HG03159 (cell line): ENCODE results near the gene HIPK3.

ENCODE experiments used
- ATAC-seq: cut with Tn5 transposase; IDR thresholded peaks from one replicate; pipeline ENCODE4 v1.9.1; 2021; ENCODE audit warnings: mild to moderate bottlenecking, moderate library complexity; ENCODE audit not compliant: unreplicated experiment

HIPK3 gene

DNA sequence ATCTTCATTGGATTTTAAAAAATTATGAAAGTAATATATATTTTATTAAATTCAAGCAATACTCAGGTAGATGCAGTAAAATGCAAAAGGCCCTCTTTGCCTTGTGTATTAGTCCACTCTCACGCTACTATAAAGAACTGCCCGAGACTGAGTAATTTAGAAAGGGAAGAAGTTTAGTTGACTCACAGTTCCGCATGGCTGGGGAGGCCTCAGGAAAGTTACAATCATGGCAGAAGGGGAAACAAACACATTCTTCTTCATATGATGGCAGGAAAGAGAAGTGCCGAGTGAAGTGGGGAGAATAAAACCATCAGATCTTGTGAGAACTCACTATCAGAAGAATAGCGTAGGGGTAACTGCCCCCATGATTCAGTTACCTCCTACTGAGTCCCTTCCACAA is 130.8 kb downstream of the HIPK3 start:
- ATAC-seq = no peak

DNA sequence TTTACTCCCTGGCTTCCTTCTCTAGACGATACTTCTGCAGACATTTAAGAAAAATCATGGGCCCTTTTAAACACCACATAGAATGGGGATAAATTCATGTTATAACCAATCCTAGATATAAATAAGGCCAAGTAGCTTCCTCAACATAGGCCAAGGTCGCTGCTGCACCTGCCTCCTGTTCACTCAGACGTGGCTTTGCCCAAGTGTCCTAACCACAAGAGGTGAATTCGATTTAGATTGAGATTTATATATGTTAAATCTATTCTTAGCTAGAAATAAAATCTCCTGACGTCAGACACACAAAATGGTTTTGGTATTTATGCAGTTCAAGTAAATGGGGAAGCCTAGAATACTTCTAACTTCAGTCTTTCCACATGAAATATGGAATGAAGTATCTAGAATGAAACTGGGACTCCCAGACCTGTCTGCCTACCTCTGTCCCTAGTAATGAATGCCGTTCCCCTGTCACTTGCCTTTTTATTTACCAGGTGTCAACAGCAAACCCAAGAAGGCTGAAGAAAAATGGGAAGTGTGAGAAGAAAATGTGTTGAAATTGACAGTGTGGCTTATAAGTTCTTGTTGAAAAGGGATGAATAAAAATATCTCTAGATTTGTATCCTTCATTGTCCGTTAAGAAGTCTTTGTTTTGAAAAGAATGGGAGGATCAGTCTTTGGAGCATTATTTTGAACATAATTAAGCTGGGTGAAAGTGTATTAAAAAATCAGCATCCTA is 131.8 kb downstream of the HIPK3 start:
- ATAC-seq = no peak

DNA sequence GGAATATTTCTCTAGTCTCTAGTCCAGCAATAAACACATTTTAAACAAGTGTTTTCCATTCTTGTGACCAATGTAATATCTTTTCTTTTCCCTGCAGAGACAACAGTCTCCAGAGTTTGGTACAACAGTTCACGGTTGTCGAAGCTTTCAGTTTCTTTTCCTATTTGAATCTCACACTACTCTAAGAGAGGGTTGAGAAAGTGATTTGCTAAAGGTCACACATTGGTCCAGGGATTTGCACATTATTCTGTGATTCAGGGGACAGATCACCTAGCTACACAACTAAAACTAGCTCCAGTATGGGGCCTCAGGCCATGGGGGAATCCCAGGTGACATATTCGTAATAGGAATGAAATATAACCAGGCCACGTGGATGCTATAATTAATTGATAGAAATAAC is 132.5 kb downstream of the HIPK3 start:
- peak; percentile 78 for ATAC-seq

DNA sequence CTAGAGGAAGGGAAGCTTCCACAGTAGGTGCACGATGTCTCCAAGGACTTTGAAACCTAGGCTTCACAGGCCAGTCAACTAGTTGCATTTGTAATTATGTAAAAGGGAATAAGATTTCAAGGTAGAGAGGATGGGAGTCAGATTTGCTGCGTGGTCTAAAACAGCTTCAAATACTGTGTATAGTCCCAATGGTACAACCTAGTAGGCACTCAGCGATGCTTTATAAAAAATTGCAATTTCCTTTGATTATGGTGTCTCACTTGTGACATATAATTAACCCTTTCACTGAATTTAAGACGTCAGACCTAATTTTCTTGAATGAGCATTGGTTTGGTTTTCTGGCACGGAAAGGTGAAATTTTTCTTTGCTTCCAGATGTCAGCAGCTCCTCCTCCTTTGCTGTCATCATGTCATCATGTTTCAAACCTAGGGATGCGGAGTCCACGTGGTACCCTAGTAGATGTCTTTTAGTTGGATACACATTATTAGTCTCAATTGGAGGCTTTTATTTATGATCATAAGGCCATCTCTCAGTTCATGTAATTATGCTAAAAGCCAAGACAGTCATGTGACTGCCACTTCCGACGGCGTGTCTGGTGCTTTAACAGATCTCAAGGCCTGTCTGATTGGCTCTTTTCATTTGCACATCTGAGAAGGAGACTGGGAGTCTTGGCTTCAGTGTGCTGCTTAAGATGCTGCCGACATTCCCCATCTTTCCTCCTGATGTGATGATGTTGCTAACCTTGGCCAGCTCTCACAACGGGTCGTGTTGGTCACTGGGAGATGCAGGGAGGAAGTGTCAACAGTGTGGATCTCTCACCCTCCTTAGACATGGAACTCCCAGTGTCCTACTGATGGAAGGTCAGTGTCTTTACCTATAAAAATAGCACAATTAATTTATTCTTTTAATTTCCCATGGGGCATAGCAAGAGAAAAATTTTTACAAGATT is 134.0 kb downstream of the HIPK3 start:
- no peak for ATAC-seq

DNA sequence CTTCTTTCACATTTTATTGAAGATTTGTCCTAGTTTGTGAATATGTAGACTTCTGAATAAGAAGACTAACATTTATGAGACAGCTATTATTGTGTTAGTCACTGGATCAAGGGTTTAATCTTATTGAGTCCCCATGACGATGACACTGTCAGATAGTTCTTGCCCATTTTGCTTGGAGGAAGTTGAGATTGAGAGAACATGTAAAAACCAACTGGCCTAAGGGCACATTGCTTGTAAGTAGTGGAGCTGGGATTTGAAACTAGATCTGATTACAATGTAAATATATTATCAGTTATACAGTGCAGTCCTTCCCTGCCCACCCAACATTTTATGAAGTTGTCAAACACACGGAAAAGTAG is 134.7 kb downstream of the HIPK3 start:
- ATAC-seq = no peak

DNA sequence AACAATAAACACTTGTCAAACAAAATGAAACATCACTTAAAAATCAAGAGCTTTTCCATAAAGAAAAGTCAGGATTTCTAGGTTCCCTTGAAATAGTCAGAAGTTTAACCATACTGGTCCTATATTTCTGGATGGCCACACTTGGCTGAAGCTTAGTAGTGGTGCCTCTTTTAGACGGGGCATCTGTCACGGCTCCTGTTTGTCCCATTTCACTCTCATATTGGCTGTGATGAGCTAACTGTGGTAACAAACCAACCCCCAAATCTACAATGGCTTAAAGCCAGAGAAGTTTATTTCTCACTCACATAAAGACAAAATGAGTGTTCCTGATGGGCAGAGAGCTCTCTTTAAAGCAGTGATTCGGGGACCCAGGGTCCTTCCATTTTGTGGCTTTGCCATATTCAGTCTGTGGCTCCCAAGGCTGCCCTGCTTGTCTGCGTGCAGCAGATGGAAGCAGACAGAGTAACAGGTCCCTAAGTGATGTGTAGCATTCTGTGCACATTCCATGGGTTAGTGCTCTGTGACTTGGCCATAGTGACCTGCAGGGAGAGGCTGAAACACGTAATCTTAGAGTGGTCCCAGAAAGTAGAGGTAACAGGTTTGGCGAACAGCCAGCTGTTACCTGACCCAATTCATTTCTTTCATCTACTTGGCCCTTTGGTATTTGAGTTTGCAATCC is 137.4 kb downstream of the HIPK3 start:
- ATAC-seq = no peak

DNA sequence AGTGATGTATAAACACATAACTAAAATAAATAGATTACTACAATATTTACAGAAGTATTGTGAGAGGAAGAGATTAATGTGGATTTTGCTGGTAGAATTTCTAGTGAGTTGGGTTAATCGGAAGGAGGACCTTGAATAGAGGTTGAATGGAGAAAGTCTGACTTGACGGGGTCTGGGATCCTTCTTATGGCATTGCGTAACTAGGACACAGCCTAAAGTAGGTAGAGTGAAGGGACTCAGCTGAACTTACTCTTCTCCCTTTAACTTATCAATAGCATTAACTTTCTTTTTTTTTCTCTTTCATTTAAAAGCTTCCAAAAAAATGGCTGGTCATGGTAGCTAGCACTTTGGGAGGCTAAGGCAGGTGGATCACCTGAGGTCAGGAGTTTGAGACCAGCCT is 139.2 kb downstream of the HIPK3 start:
- ATAC-seq = no peak

DNA sequence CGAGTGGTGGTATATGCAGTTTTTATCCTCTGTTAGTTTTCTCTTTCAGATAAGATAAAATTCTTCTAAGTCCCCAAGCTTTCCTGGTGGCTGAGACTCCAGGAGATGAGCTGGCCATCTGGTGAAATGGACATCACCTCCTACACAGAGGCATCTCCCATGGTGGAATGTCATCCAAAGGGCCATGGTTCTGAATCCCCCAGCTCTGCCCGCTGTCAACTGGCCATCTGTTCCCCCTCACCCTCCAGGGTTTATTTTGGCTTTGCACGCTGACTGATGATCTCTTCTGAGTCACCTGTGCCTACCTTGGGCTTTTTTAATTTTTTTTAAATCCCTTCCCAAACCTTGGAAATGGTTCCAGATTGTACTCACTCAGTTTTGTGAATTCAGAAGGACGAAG is 142.2 kb downstream of the HIPK3 start:
- no peak for ATAC-seq

DNA sequence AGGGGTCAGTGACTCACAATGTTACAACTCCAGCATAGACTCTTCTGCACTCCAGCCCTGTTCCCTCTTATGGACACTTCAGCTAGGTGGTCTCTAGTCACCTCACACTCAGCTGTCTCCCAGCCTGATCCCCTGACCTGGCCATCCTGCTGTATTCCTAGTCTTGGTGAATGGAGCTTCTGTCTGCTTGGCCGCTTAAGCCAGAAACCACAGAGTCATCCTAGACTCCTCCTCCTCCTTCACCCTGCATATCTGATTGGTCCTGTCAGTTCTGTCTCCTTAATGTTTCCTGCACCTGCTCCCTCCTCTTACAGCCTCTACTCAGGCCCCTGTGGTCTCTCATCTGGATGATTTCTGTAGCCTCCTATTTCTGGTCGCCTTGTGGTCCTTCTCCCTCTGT is 144.9 kb downstream of the HIPK3 start:
- ATAC-seq = no peak

DNA sequence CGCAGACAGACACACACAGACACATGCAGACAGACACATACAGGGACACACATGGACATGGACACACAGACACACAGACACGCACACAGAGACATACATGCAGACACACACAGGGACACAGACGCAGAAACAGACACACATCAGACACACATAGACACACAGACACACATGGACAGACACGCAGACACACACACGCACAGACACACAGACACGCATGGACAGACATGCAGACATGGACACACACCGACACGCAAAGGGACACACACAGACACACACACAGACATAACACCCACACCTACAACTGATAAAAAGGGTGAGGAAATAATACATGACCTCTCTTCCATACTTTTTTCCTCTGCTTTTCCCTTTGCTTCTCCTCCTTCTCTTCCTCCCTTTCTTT is 146.2 kb downstream of the HIPK3 start:
- no peak for ATAC-seq

DNA sequence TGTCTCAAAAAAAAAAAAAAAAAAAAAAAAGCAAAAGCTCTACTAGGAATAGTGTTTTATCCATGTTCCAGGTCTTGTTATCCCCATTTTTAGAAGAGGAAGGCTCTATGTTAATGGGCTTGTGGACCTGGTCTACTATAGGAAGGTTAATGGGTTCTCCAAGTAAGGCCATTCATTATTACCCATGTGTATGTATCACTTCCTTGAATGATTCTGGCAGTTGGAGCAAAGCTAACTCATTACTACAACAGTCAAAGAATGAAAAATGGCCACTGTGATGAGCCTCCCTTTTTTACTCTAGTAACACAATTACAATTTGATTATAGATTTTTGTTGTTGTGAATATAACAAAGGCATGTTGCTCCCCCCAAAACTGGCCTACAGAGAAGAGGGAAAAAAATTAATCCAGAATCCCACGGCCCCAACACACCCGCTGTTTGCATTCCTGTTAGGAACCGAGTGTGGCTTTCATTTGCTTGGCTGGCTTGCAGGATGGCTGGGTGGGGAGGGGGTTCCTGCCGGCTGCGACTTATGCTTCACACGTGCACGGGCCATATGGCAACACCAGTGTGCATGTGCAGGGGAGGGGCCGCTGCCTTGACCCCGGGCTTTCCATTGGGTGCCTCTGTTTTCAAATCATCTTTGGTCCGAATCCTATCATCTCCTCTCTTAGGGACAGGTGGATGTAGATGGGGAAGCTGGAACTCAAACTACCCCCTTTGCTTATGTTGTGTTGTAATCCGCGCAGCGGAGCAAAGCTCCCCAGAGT is 148.8 kb downstream of the HIPK3 start:
- ATAC-seq = no peak
